ENCODE results near the gene COL15A1. TPM values are rescaled to one million over a fixed set of nuclear protein-coding genes. Genes with fewer than 3 reads are reported as not detected.

The COL15A1 gene
- total RNA-seq, 4 donors from 2014 or later = 4.6 to 51.9 (median 10.7) TPM

- intact Hi-C loops (cut with DNase I; ENCODE audit: low total_unique reads) = no loop called here
- in situ Hi-C loops (cut with MboI; ENCODE audit: low pct_ligation_motif_present in 1 of 4, low pct_unique_long_range_greater_than_20kb in 1 of 4, low sequenced_read_pairs in 3 of 4) = no loop called here
- H3K9me3 ChIP-seq = no peaks in the 10 kb centered on the region
- no peak for DNase-seq
- WGBS, 2 donors (ENCODE audit: low coverage in 1 of 2) = 0 to 64% methylated on average over 1 to 8 of the region's 8 CpGs
- H3K4me3 ChIP-seq = no peak overlapping the region
- peak overlapping the region; percentile 2 to 22 (median 17) for H3K27ac ChIP-seq
- H3K4me1 ChIP-seq = peaks cover 0 to 12% (median 6%) of the 10 kb centered on the region in 4 donors
- H3K27me3 ChIP-seq = no peaks in the 10 kb centered on the region
- TF ChIP-seq CTCF (IDR thresholded peaks at IDR 0.05) = no peak
- H3K36me3 ChIP-seq = no peaks in the 10 kb centered on the region
Observed at GRCh38 chr9:98906273-98907040, 37.2 kb upstream of the COL15A1 start.

- TF ChIP-seq POLR2A (IDR thresholded peaks at IDR 0.05) = no peak
- no peak for TF ChIP-seq EP300 (IDR thresholded peaks at IDR 0.05; ENCODE audit: low read depth)
- TF ChIP-seq CTCF (IDR thresholded peaks at IDR 0.05) = no peak
- no peak for TF ChIP-seq POLR2AphosphoS5 (IDR thresholded peaks at IDR 0.05)
- intact Hi-C loops (cut with DNase I; ENCODE audit: low total_unique reads) = no loop called here
- no peak overlapping the region for H3K4me3 ChIP-seq
- in situ Hi-C loops (cut with MboI; ENCODE audit: low pct_ligation_motif_present in 1 of 4, low pct_unique_long_range_greater_than_20kb in 1 of 4, low sequenced_read_pairs in 3 of 4) = no loop called here
- 75 to 89% methylated on average over 3 to 4 of the region's 4 CpGs for WGBS, 2 donors (ENCODE audit: low coverage in 1 of 2)
- no peaks in the 10 kb centered on the region for H3K36me3 ChIP-seq
- DNase-seq = no peak
- peak overlapping the region; percentile 16 to 75 (median 42) for H3K27ac ChIP-seq
- peaks cover 0 to 12% (median 6%) of the 10 kb centered on the region in 4 donors for H3K4me1 ChIP-seq
- no peaks in the 10 kb centered on the region for H3K9me3 ChIP-seq
- no peaks in the 10 kb centered on the region for H3K27me3 ChIP-seq
Observed at GRCh38 chr9:98907055-98907454, 36.7 kb upstream of the COL15A1 start.

- intact Hi-C loops (cut with DNase I; ENCODE audit: low total_unique reads) (no loop called here), in situ Hi-C loops (cut with MboI; ENCODE audit: low pct_ligation_motif_present in 1 of 4, low pct_unique_long_range_greater_than_20kb in 1 of 4, low sequenced_read_pairs in 3 of 4) (no loop called here)
- no peak for TF ChIP-seq EP300 (IDR thresholded peaks at IDR 0.05; ENCODE audit: low read depth)
- TF ChIP-seq POLR2AphosphoS5 (IDR thresholded peaks at IDR 0.05) = no peak
- TF ChIP-seq POLR2A (IDR thresholded peaks at IDR 0.05) = no peak
- TF ChIP-seq CTCF (IDR thresholded peaks at IDR 0.05) = no peak
- no peaks in the 10 kb centered on the region for H3K36me3 ChIP-seq
- WGBS, 2 donors (ENCODE audit: low coverage in 1 of 2) = 29 to 47% methylated on average over 1 to 5 of the region's 5 CpGs
- H3K27me3 ChIP-seq = no peaks in the 10 kb centered on the region
- peaks cover 0 to 12% (median 6%) of the 10 kb centered on the region in 4 donors for H3K4me1 ChIP-seq
- peak overlapping the region; percentile 66 to 79 (median 74) for H3K27ac ChIP-seq
- no peaks in the 10 kb centered on the region for H3K9me3 ChIP-seq
- no peak for DNase-seq
- H3K4me3 ChIP-seq = no peak overlapping the region
Observed at GRCh38 chr9:98908897-98909634, 34.6 kb upstream of the COL15A1 start.

GRCh38 chr9:98909935-98910334 is 33.8 kb upstream of the COL15A1 start:
- TF ChIP-seq POLR2A (IDR thresholded peaks at IDR 0.05) (no peak), POLR2AphosphoS5 (IDR thresholded peaks at IDR 0.05) (no peak), EP300 (IDR thresholded peaks at IDR 0.05; ENCODE audit: low read depth) (no peak)
- Histone ChIP-seq H3K4me1 (peaks cover 0 to 12% (median 6%) of the 10 kb centered on the region in 4 donors), H3K36me3 (no peaks in the 10 kb centered on the region), H3K27me3 (no peaks in the 10 kb centered on the region), H3K9me3 (no peaks in the 10 kb centered on the region), H3K27ac (no peak overlapping the region), H3K4me3 (no peak overlapping the region)
- intact Hi-C loops (cut with DNase I; ENCODE audit: low total_unique reads) (no loop called here), in situ Hi-C loops (cut with MboI; ENCODE audit: low pct_ligation_motif_present in 1 of 4, low pct_unique_long_range_greater_than_20kb in 1 of 4, low sequenced_read_pairs in 3 of 4) (no loop called here)
- DNase-seq = no peak
- WGBS, 2 donors (ENCODE audit: low coverage in 1 of 2) = 58% methylated on average over 1 of the region's 1 CpG; no CpG with 5 or more reads in 1 of the 2 donors

All from transverse colon (tissue), 4 donors.